ENCODE data around the gene CNKSR3. TPM values are rescaled to one million over a fixed set of nuclear protein-coding genes. Genes with fewer than 3 reads are reported as not detected.

The CNKSR3 gene
- total RNA-seq, 2 donors from 2014 or later: 5.9 to 8.0 TPM

DNA sequence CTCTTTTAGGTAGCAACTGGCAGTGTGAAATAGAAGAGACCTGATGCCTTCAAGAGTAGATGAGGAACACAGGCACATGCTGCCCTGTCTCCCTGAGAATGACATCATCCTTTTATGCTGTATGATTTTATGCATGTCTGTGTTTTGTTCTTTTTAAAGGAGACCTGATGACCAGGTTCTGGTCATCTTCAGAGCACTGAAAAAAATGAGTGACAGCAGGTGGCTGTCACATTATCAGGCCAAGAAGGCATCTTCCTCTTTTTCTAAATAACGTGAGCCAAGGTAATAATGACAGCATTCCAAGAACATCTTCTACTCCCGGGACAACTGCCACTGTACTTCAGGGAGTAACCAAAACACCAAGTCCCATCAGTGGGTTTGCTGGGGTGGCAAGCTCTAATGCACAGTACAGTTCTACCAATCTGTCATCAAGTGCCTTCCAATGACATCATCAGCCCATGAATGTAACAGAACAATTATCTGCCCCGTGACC is 28.9 kb downstream of the CNKSR3 start:
- H3K27me3 ChIP-seq (ENCODE audit: control insufficient read depth, insufficient read depth, low read length, poor library complexity, severe bottlenecking): no peaks in the 10 kb centered on the region
- H3K27me3 Mint-ChIP-seq (ENCODE audit: insufficient read depth): no peaks in the 10 kb centered on the region
- H3K9ac ChIP-seq (ENCODE audit: extremely low read depth, low read length, poor library complexity, severe bottlenecking): no peak overlapping the region
- no peaks in the 10 kb centered on the region for H3K9me3 ChIP-seq (ENCODE audit: control insufficient read depth, low read length)
- H3K4me1 ChIP-seq (ENCODE audit: control insufficient read depth, insufficient read depth, low read length): no peaks in the 10 kb centered on the region
- H3K36me3 ChIP-seq (ENCODE audit: control insufficient read depth, insufficient read depth, low read length): no peaks in the 10 kb centered on the region
- TF ChIP-seq, protein P1, sequence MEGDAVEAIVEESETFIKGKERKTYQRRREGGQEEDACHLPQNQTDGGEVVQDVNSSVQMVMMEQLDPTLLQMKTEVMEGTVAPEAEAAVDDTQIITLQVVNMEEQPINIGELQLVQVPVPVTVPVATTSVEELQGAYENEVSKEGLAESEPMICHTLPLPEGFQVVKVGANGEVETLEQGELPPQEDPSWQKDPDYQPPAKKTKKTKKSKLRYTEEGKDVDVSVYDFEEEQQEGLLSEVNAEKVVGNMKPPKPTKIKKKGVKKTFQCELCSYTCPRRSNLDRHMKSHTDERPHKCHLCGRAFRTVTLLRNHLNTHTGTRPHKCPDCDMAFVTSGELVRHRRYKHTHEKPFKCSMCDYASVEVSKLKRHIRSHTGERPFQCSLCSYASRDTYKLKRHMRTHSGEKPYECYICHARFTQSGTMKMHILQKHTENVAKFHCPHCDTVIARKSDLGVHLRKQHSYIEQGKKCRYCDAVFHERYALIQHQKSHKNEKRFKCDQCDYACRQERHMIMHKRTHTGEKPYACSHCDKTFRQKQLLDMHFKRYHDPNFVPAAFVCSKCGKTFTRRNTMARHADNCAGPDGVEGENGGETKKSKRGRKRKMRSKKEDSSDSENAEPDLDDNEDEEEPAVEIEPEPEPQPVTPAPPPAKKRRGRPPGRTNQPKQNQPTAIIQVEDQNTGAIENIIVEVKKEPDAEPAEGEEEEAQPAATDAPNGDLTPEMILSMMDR (conservative IDR thresholded peaks at IDR 0.05): no peak
- H3K27ac Mint-ChIP-seq: no peak overlapping the region
- 92 to 93% methylated on average over 3 of the region's 3 CpGs for WGBS, 2 experiments (ENCODE audit: insufficient coverage in 1 of 2, insufficient read length in 1 of 2)
- DNase-seq: no peak
- no peaks in the 10 kb centered on the region for H3K36me3 Mint-ChIP-seq (ENCODE audit: low read depth)
- H3K4me1 Mint-ChIP-seq: peaks cover 12% of the 10 kb centered on the region
- no peaks in the 10 kb centered on the region for H3K9me3 Mint-ChIP-seq
- H3K4me3 Mint-ChIP-seq: no peak overlapping the region
- H3K27ac ChIP-seq (ENCODE audit: low read depth, low read length): no peak overlapping the region
- H3K4me3 ChIP-seq (ENCODE audit: low read length): no peak overlapping the region

DNA sequence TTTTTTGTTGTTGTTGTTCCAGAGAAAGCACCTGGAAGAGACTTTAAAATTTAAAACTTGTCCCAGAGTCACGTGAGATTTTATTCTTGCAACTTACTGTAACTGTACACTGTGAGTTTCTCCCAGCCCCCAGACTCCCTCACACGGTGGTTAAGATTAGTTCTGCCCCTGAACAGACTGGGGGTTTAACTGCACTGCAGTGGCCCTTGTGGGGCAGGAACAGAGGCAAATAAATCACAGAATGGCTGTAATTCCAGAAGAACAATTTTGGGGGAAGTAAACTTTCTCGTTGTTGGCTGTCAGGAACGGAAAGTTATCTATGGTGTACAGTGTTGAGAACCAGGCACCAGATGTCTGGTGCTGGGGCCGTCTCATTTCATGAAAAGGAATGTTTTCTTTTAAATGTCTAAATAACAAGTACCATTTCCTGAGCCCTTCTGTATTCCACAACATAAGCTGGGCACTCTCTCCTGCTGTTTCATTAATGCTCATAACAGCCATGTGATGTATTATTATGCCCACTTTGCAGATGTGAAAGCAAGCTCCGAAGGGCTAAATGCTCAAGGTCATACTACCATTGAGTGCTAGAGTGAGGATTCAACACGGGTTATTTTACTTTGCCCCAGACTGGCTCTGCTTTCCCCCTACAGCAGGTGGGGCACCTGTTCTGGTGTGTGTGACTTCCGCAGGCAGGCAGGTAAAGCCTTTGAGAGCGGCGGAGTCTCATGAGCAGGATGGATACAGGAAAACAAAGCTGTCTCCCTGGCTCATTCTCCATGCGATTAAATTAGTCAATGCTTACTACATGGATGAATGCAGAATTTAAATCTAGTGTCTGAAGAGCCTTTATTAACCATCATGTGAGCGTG is 30.5 kb downstream of the CNKSR3 start:
- Histone ChIP-seq H3K9me3 (ENCODE audit: control insufficient read depth, low read length) (no peaks in the 10 kb centered on the region), H3K4me1 (ENCODE audit: control insufficient read depth, insufficient read depth, low read length) (no peaks in the 10 kb centered on the region), H3K27me3 (ENCODE audit: control insufficient read depth, insufficient read depth, low read length, poor library complexity, severe bottlenecking) (no peaks in the 10 kb centered on the region), H3K27ac (ENCODE audit: low read depth, low read length) (peak overlapping the region; percentile 3), H3K36me3 (ENCODE audit: control insufficient read depth, insufficient read depth, low read length) (no peaks in the 10 kb centered on the region), H3K4me3 (ENCODE audit: low read length) (no peak overlapping the region), H3K9ac (ENCODE audit: extremely low read depth, low read length, poor library complexity, severe bottlenecking) (no peak overlapping the region)
- WGBS, 2 experiments (ENCODE audit: insufficient coverage in 1 of 2, insufficient read length in 1 of 2): 87% methylated on average over 11 to 12 of the region's 12 CpGs
- Mint-ChIP-seq H3K36me3 (ENCODE audit: low read depth) (no peaks in the 10 kb centered on the region), H3K27ac (no peak overlapping the region), H3K27me3 (ENCODE audit: insufficient read depth) (no peaks in the 10 kb centered on the region), H3K9me3 (no peaks in the 10 kb centered on the region), H3K4me1 (peaks cover 13% of the 10 kb centered on the region), H3K4me3 (no peak overlapping the region)
- DNase-seq: no peak
- TF ChIP-seq, protein P1 (conservative IDR thresholded peaks at IDR 0.05): peak; percentile 21

DNA sequence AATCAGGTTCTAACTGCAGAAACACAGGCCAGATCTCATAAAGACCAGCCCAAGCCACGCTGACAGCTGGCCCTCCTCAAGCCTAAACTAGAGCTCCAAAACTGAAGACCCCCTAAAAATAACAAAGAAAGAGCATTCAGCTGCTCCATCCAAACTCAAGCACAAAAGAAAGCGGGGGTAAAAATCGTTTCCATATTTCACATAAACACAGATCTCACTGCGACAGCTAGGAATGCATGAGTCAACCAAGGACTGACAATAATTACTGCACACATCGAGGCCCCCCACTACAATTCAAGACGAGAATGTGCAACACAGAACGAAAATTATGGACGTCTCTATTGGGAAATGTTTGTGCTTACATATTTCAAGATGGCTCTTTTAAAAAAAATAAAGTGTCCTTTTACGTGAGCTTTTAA is 31.1 kb downstream of the CNKSR3 start:
- H3K36me3 ChIP-seq (ENCODE audit: control insufficient read depth, insufficient read depth, low read length): no peaks in the 10 kb centered on the region
- H3K9me3 Mint-ChIP-seq: no peaks in the 10 kb centered on the region
- no peaks in the 10 kb centered on the region for H3K27me3 ChIP-seq (ENCODE audit: control insufficient read depth, insufficient read depth, low read length, poor library complexity, severe bottlenecking)
- no peaks in the 10 kb centered on the region for H3K9me3 ChIP-seq (ENCODE audit: control insufficient read depth, low read length)
- no peak overlapping the region for H3K9ac ChIP-seq (ENCODE audit: extremely low read depth, low read length, poor library complexity, severe bottlenecking)
- no peak overlapping the region for H3K27ac Mint-ChIP-seq
- H3K4me1 Mint-ChIP-seq: peaks cover 13% of the 10 kb centered on the region
- H3K36me3 Mint-ChIP-seq (ENCODE audit: low read depth): no peaks in the 10 kb centered on the region
- H3K4me1 ChIP-seq (ENCODE audit: control insufficient read depth, insufficient read depth, low read length): no peaks in the 10 kb centered on the region
- no peaks in the 10 kb centered on the region for H3K27me3 Mint-ChIP-seq (ENCODE audit: insufficient read depth)
- no peak for DNase-seq
- WGBS, 2 experiments (ENCODE audit: insufficient coverage in 1 of 2, insufficient read length in 1 of 2): 85 to 93% methylated on average over 7 to 9 of the region's 9 CpGs
- H3K27ac ChIP-seq (ENCODE audit: low read depth, low read length): peak overlapping the region; percentile 76
- TF ChIP-seq, protein P1 (conservative IDR thresholded peaks at IDR 0.05): no peak
- H3K4me3 Mint-ChIP-seq: no peak overlapping the region
- no peak overlapping the region for H3K4me3 ChIP-seq (ENCODE audit: low read length)

Data from endodermal cell (in vitro differentiated cells).